ENCODE results near the gene MRPL36.

DNA sequence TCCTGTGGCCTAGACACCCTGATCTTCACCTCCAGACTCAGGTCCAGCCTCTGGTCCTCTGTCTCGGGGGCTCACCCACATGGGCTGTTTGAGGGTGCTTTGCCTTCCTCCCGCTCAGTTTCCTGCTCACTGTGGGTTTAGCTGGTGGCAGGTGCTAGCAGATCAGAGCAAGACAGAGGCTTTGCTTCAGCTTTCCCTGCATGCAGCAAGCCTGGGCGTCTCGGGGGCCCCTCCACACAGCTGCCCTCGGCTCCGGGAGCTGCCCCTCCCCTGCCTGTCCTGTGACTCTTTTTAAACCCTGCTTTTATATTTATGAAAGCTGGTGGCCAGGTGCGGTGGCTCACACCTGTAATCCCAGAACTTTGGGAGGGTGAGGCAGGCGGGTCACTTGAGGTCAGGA is 14.6 kb downstream of the MRPL36 start:
- TF ChIP-seq POLR2AphosphoS5 (IDR thresholded peaks at IDR 0.05; ENCODE audit: low read depth, low read length) (no peak), SIN3A (IDR thresholded peaks at IDR 0.05; ENCODE audit: borderline replicate concordance, insufficient read depth, low read depth, low read length) (no peak)
- TF ChIP-seq, protein P1, sequence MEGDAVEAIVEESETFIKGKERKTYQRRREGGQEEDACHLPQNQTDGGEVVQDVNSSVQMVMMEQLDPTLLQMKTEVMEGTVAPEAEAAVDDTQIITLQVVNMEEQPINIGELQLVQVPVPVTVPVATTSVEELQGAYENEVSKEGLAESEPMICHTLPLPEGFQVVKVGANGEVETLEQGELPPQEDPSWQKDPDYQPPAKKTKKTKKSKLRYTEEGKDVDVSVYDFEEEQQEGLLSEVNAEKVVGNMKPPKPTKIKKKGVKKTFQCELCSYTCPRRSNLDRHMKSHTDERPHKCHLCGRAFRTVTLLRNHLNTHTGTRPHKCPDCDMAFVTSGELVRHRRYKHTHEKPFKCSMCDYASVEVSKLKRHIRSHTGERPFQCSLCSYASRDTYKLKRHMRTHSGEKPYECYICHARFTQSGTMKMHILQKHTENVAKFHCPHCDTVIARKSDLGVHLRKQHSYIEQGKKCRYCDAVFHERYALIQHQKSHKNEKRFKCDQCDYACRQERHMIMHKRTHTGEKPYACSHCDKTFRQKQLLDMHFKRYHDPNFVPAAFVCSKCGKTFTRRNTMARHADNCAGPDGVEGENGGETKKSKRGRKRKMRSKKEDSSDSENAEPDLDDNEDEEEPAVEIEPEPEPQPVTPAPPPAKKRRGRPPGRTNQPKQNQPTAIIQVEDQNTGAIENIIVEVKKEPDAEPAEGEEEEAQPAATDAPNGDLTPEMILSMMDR (IDR thresholded peaks at IDR 0.05): no peak
- TF ChIP-seq, protein P2, sequence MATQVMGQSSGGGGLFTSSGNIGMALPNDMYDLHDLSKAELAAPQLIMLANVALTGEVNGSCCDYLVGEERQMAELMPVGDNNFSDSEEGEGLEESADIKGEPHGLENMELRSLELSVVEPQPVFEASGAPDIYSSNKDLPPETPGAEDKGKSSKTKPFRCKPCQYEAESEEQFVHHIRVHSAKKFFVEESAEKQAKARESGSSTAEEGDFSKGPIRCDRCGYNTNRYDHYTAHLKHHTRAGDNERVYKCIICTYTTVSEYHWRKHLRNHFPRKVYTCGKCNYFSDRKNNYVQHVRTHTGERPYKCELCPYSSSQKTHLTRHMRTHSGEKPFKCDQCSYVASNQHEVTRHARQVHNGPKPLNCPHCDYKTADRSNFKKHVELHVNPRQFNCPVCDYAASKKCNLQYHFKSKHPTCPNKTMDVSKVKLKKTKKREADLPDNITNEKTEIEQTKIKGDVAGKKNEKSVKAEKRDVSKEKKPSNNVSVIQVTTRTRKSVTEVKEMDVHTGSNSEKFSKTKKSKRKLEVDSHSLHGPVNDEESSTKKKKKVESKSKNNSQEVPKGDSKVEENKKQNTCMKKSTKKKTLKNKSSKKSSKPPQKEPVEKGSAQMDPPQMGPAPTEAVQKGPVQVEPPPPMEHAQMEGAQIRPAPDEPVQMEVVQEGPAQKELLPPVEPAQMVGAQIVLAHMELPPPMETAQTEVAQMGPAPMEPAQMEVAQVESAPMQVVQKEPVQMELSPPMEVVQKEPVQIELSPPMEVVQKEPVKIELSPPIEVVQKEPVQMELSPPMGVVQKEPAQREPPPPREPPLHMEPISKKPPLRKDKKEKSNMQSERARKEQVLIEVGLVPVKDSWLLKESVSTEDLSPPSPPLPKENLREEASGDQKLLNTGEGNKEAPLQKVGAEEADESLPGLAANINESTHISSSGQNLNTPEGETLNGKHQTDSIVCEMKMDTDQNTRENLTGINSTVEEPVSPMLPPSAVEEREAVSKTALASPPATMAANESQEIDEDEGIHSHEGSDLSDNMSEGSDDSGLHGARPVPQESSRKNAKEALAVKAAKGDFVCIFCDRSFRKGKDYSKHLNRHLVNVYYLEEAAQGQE (IDR thresholded peaks at IDR 0.05; ENCODE audit: insufficient read depth in 1 of 2, low read depth in 2 of 2, low read length in 1 of 2): no peak
